ENCODE measurements around the gene KCND2.
"Not testable (repeated sequence)": the region's sequence is repeated elsewhere in the genome, so short reads cannot be mapped to it uniquely, and the experiment has no call there.

The KCND2 gene

GRCh38 chr7:120272701-120273475 lies at the start of gene KCND2:
KCND2 (plus strand) TSS chr7:120273175.
- DNase-seq, result peak in 19 of 58 donors; percentile 11 to 59 (median 26)

GRCh38 chr7:120226188-120226587 lies 46.8 kb upstream of the KCND2 start:
- DNase-seq, result no peak

- no peak for DNase-seq
Observed at GRCh38 chr7:120227255-120227654, 45.7 kb upstream of the KCND2 start.

GRCh38 chr7:120229084-120229483 lies 43.9 kb upstream of the KCND2 start:
- DNase-seq, result no peak

GRCh38 chr7:120233338-120233737 lies 39.6 kb upstream of the KCND2 start:
- no peak for DNase-seq

- not testable (repeated sequence) for DNase-seq
Observed at GRCh38 chr7:120240350-120240749, 32.6 kb upstream of the KCND2 start.

GRCh38 chr7:120241973-120242372 lies 31.0 kb upstream of the KCND2 start:
- DNase-seq, result no peak

GRCh38 chr7:120254845-120255244 lies 18.1 kb upstream of the KCND2 start:
- no peak for DNase-seq

GRCh38 chr7:120256344-120257070 lies 16.5 kb upstream of the KCND2 start:
- DNase-seq, result no peak

GRCh38 chr7:120259386-120259785 lies 13.6 kb upstream of the KCND2 start:
- no peak for DNase-seq

GRCh38 chr7:120260111-120260510 lies 12.9 kb upstream of the KCND2 start:
- DNase-seq, result no peak

GRCh38 chr7:120272261-120272660 lies 714 bp upstream of the KCND2 start:
- peak in 23 of 58 donors; percentile 9 to 67 (median 17) for DNase-seq

GRCh38 chr7:120273476-120273975 lies 551 bp downstream of the KCND2 start:
- peak in 34 of 58 donors; percentile 10 to 78 (median 32) for DNase-seq

GRCh38 chr7:120274482-120274881 lies 1.5 kb downstream of the KCND2 start:
- no peak for DNase-seq

- no peak for DNase-seq
Observed at GRCh38 chr7:120274899-120275298, 1.9 kb downstream of the KCND2 start.

GRCh38 chr7:120276720-120277119 lies 3.7 kb downstream of the KCND2 start:
- no peak for DNase-seq

GRCh38 chr7:120278773-120279172 lies 5.8 kb downstream of the KCND2 start:
- no peak for DNase-seq

- no peak for DNase-seq
Observed at GRCh38 chr7:120280743-120281142, 7.8 kb downstream of the KCND2 start.

- no peak for DNase-seq
Observed at GRCh38 chr7:120293027-120293426, 20.1 kb downstream of the KCND2 start.

GRCh38 chr7:120302190-120302589 lies 29.2 kb downstream of the KCND2 start:
- DNase-seq, result no peak

GRCh38 chr7:120303105-120303504 lies 30.1 kb downstream of the KCND2 start:
- no peak for DNase-seq

GRCh38 chr7:120304674-120305073 lies 31.7 kb downstream of the KCND2 start:
- no peak for DNase-seq
